ENCODE data around the gene ZNF207. TPM values are rescaled to one million over a fixed set of nuclear protein-coding genes. Genes with fewer than 3 reads are reported as not detected.

Gene ZNF207
- total RNA-seq, 1 experiment from 2014 or later: 177 TPM

DNA sequence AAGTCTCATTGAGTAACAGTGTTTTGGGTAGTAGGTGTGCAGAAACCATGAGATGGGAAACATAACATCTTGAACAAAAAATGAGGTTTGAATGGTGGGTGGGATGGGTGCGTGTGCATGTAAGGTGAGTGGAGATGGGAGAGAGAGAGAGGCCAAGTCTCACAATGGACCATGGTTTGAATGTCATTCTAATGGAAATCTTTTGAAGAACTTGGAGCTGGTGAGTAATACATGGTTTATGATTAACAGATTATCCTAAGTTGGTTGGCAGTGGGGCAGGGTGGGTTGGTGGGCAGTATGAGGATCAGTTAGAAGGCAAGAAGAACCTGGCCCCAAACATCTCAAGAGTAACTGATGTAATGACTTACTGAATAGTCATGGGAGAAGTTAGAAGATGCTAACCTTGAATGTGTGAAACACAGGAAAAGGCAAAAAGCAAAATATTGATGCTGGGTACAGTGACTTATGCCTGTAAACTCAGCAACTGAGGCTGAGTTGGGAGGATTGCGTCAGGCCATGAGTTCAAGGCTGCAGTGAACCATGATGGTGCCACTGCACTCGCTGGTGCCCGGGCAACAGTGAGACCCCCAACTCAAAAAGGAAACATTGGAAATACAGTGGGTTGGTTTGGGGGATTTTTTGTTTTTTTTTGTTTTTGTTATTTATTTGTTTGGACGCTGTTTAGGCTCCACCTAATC is 32.7 kb downstream of the ZNF207 start:
- H3K9me3 ChIP-seq (ENCODE audit: low read depth, low read length, poor library complexity, severe bottlenecking): no peaks in the 10 kb centered on the region
- no peak overlapping the region for H3K27ac ChIP-seq (ENCODE audit: low read depth, low read length, poor library complexity, severe bottlenecking)
- intact Hi-C loops (cut with micrococcal nuclease; ENCODE audit: unreplicated experiment): no loop called here
- peaks cover 26% of the 10 kb centered on the region for H3K36me3 ChIP-seq (ENCODE audit: insufficient read depth, low read length, poor library complexity, severe bottlenecking)
- H3K27me3 ChIP-seq (replicated peaks; ENCODE audit: insufficient read depth, low read depth, low read length, poor library complexity): no peaks in the 10 kb centered on the region
- TF ChIP-seq, protein P1, sequence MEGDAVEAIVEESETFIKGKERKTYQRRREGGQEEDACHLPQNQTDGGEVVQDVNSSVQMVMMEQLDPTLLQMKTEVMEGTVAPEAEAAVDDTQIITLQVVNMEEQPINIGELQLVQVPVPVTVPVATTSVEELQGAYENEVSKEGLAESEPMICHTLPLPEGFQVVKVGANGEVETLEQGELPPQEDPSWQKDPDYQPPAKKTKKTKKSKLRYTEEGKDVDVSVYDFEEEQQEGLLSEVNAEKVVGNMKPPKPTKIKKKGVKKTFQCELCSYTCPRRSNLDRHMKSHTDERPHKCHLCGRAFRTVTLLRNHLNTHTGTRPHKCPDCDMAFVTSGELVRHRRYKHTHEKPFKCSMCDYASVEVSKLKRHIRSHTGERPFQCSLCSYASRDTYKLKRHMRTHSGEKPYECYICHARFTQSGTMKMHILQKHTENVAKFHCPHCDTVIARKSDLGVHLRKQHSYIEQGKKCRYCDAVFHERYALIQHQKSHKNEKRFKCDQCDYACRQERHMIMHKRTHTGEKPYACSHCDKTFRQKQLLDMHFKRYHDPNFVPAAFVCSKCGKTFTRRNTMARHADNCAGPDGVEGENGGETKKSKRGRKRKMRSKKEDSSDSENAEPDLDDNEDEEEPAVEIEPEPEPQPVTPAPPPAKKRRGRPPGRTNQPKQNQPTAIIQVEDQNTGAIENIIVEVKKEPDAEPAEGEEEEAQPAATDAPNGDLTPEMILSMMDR (conservative IDR thresholded peaks at IDR 0.05; ENCODE audit: low read depth, low read length): no peak
- no peak for TF ChIP-seq EZH2 (IDR thresholded peaks at IDR 0.05; ENCODE audit: borderline replicate concordance, low read depth, low read length, poor library complexity, severe bottlenecking)
- CTCF ChIA-PET: no interaction called here
- H3K4me3 ChIP-seq (ENCODE audit: low read depth, low read length, poor library complexity, severe bottlenecking): no peak overlapping the region
- POLR2A ChIA-PET (ENCODE audit: low non-redundant PET): no interaction called here
- DNase-seq (ENCODE audit: low spot score): no peak
- no peaks in the 10 kb centered on the region for H3K4me1 ChIP-seq (ENCODE audit: insufficient read depth, low read length, poor library complexity, severe bottlenecking)
- no TSS peak for BruUV-seq (replicated peaks)

DNA sequence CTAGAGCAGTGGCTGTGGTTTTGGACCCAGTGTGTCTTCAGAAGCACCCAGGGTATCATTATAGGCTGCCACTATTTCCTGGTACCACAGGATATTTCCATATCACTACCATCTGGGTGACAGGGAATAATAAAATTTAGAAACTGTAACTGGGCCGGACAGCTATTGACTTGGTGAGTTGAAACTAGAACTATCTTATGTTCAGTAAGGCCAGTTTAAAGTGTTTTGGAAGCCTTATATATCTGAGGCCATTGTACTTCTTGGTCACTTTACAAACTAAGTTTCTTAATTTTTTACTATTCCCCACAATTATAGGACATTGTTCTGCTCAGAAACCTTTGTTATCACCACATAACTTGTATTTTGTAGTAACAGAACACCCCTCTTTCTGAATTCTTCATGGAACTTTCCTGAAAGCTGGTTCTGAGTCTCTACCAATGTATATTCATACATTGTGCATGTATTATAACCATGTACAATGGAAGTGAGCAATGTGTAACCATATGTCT is 34.0 kb downstream of the ZNF207 start:
- no peaks in the 10 kb centered on the region for H3K4me1 ChIP-seq (ENCODE audit: insufficient read depth, low read length, poor library complexity, severe bottlenecking)
- H3K27me3 ChIP-seq (replicated peaks; ENCODE audit: insufficient read depth, low read depth, low read length, poor library complexity): no peaks in the 10 kb centered on the region
- no peak overlapping the region for H3K27ac ChIP-seq (ENCODE audit: low read depth, low read length, poor library complexity, severe bottlenecking)
- no peak for TF ChIP-seq EZH2 (IDR thresholded peaks at IDR 0.05; ENCODE audit: borderline replicate concordance, low read depth, low read length, poor library complexity, severe bottlenecking)
- TF ChIP-seq, protein P1 (conservative IDR thresholded peaks at IDR 0.05; ENCODE audit: low read depth, low read length): no peak
- no peak overlapping the region for H3K4me3 ChIP-seq (ENCODE audit: low read depth, low read length, poor library complexity, severe bottlenecking)
- POLR2A ChIA-PET (ENCODE audit: low non-redundant PET): no interaction called here
- no TSS peak for BruUV-seq (replicated peaks)
- H3K9me3 ChIP-seq (ENCODE audit: low read depth, low read length, poor library complexity, severe bottlenecking): no peaks in the 10 kb centered on the region
- CTCF ChIA-PET: no interaction called here
- intact Hi-C loops (cut with micrococcal nuclease; ENCODE audit: unreplicated experiment): no loop called here
- peaks cover 13% of the 10 kb centered on the region for H3K36me3 ChIP-seq (ENCODE audit: insufficient read depth, low read length, poor library complexity, severe bottlenecking)
- no peak for DNase-seq (ENCODE audit: low spot score)

DNA sequence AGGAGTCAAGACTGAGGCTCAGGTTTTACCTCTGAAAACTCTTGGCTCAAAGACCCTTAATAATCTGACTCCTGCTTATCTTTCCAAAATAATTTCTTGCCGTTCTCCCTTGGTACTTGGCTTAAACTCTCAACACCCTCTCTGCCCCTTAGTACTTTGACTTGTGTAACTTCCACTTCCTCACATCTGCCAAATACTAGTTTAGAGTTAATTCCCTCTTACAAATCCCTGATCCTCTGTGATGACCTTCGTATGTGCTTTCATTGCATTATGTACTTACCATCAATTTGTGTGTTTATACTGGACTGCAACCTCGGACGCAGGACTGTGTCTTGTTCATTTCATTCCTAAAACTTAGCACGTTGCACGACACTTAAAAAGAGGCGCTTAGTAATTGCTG is 35.2 kb downstream of the ZNF207 start:
- intact Hi-C loops (cut with micrococcal nuclease; ENCODE audit: unreplicated experiment): no loop called here
- Histone ChIP-seq H3K27me3 (replicated peaks; ENCODE audit: insufficient read depth, low read depth, low read length, poor library complexity) (no peaks in the 10 kb centered on the region), H3K27ac (ENCODE audit: low read depth, low read length, poor library complexity, severe bottlenecking) (no peak overlapping the region), H3K4me1 (ENCODE audit: insufficient read depth, low read length, poor library complexity, severe bottlenecking) (no peaks in the 10 kb centered on the region), H3K36me3 (ENCODE audit: insufficient read depth, low read length, poor library complexity, severe bottlenecking) (peaks cover 3% of the 10 kb centered on the region), H3K9me3 (ENCODE audit: low read depth, low read length, poor library complexity, severe bottlenecking) (no peaks in the 10 kb centered on the region), H3K4me3 (ENCODE audit: low read depth, low read length, poor library complexity, severe bottlenecking) (no peak overlapping the region)
- ChIA-PET POLR2A (ENCODE audit: low non-redundant PET) (no interaction called here), CTCF (no interaction called here)
- no peak for DNase-seq (ENCODE audit: low spot score)
- TF ChIP-seq, protein P1 (conservative IDR thresholded peaks at IDR 0.05; ENCODE audit: low read depth, low read length): no peak
- no peak for TF ChIP-seq EZH2 (IDR thresholded peaks at IDR 0.05; ENCODE audit: borderline replicate concordance, low read depth, low read length, poor library complexity, severe bottlenecking)
- no TSS peak for BruUV-seq (replicated peaks)
